ENCODE measurements around the gene FAM114A1. TPM values are rescaled to one million over a fixed set of nuclear protein-coding genes. Genes with fewer than 3 reads are reported as not detected.
"Not testable (repeated sequence)": the region's sequence is repeated elsewhere in the genome, so short reads cannot be mapped to it uniquely, and the experiment has no call there.

FAM114A1 gene
- total RNA-seq, 1 donor from 2014 or later = 105 TPM

DNA sequence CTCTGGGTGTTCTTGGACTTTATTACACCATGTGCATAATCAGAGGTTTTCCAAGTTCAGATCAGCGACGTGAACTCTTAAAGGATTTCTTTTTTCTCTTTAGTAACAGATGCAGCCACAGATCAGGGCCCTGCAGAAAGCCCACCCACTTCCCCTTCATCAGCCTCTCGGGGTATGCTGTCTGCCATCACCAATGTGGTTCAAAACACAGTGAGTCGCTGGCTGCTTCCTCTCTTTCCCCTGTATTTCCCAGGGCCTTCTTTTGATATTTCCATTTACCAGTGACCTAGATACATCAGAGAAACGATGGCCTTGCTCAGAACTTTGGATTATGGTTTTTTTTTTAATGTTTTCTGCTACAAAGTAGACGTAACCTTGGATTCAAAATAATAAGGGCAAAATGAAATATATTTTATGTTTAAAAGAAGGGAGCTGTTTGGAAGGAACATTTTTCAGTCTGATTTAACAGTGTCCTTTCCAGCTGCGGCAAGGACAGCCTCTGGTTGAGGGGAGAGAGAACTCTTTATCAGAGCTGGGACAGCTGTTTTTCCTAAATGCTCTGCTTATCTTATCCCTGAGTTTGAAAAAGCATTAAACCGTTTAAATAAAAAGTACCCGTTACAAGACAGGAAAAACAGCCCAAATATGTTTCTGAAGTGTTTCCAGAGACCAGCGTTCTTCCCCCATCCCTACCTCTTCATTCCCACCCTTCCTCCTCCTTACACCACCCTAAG lies 38.2 kb downstream of the FAM114A1 start:
- no peaks in the 10 kb centered on the region for H3K4me1 ChIP-seq
- H3K36me3 ChIP-seq = peaks cover 0 to 45% of the 10 kb centered on the region in 2 donors
- no peak overlapping the region for H3K4me3 ChIP-seq
- H3K27me3 ChIP-seq = no peaks in the 10 kb centered on the region
- no peak for DNase-seq (ENCODE audit: extremely low spot score in 2 of 2)
- TF ChIP-seq, protein P1, sequence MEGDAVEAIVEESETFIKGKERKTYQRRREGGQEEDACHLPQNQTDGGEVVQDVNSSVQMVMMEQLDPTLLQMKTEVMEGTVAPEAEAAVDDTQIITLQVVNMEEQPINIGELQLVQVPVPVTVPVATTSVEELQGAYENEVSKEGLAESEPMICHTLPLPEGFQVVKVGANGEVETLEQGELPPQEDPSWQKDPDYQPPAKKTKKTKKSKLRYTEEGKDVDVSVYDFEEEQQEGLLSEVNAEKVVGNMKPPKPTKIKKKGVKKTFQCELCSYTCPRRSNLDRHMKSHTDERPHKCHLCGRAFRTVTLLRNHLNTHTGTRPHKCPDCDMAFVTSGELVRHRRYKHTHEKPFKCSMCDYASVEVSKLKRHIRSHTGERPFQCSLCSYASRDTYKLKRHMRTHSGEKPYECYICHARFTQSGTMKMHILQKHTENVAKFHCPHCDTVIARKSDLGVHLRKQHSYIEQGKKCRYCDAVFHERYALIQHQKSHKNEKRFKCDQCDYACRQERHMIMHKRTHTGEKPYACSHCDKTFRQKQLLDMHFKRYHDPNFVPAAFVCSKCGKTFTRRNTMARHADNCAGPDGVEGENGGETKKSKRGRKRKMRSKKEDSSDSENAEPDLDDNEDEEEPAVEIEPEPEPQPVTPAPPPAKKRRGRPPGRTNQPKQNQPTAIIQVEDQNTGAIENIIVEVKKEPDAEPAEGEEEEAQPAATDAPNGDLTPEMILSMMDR (IDR thresholded peaks at IDR 0.05) = no peak
- TF ChIP-seq POLR2A (IDR thresholded peaks at IDR 0.05) = no peak
- no peak for TF ChIP-seq POLR2AphosphoS5 (IDR thresholded peaks at IDR 0.05; ENCODE audit: insufficient read depth in 1 of 2, low read depth in 1 of 2)
- no peaks in the 10 kb centered on the region for H3K9me3 ChIP-seq
- intact Hi-C loops (cut with DNase I) = no loop called here
- no peak overlapping the region for H3K27ac ChIP-seq

DNA sequence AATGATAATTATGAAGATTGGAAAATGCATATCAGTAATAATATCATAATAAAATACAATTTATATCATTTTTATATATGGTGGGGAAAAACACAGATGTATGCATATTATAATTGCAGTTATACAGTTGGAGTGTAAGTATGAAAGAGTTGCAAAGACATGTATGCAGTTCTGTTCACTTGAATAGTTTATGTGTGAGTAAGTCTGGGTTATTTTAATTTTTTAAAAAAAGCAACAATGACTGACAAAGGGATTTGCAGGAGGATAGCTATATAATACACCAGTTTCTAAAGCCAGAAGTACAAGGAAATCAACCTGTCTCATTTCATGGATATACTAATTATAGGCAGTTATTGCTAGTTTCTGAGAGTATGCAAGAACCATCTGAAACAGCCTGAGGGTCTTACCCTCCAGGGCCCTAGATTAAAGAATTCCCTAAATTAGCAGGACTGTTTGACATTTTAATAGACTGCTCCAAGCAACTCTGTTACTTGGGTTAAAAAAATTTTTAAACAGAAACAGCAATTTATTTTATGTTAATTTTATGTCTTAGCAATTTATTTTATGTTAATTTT lies 40.2 kb downstream of the FAM114A1 start:
- Histone ChIP-seq H3K36me3 (peaks cover 0 to 53% of the 10 kb centered on the region in 2 donors), H3K27me3 (no peaks in the 10 kb centered on the region), H3K4me3 (no peak overlapping the region), H3K4me1 (no peaks in the 10 kb centered on the region), H3K27ac (no peak overlapping the region), H3K9me3 (no peaks in the 10 kb centered on the region)
- no peak for DNase-seq (ENCODE audit: extremely low spot score in 2 of 2)
- TF ChIP-seq, protein P1 (IDR thresholded peaks at IDR 0.05) = no peak
- TF ChIP-seq POLR2A (IDR thresholded peaks at IDR 0.05) (no peak), POLR2AphosphoS5 (IDR thresholded peaks at IDR 0.05; ENCODE audit: insufficient read depth in 1 of 2, low read depth in 1 of 2) (no peak)
- intact Hi-C loops (cut with DNase I) = no loop called here

DNA sequence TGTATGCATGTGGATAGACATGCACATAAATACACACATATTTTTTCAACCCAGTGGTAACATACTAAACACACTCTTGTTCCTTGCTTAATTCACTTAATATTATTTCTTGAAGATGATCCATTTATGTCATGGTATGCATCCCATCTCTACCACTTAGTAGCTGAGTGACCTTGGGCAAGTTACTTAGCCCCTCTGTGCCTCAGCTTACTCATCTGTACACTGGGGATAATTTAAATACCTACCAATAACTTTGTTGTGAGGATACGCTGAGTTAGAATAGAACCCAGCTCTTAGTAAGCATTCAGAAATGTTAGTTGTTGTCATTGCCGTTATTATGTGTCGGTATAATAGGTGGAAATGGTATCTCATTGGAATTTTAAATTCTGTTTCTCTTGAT lies 41.4 kb downstream of the FAM114A1 start:
- Histone ChIP-seq H3K4me3 (no peak overlapping the region), H3K27ac (no peak overlapping the region), H3K4me1 (no peaks in the 10 kb centered on the region), H3K27me3 (no peaks in the 10 kb centered on the region), H3K36me3 (peaks cover 0 to 62% of the 10 kb centered on the region in 2 donors), H3K9me3 (no peaks in the 10 kb centered on the region)
- intact Hi-C loops (cut with DNase I) = no loop called here
- TF ChIP-seq POLR2AphosphoS5 (IDR thresholded peaks at IDR 0.05; ENCODE audit: insufficient read depth in 1 of 2, low read depth in 1 of 2) (no peak), POLR2A (IDR thresholded peaks at IDR 0.05) (no peak)
- TF ChIP-seq, protein P1 (IDR thresholded peaks at IDR 0.05) = no peak
- no peak for DNase-seq (ENCODE audit: extremely low spot score in 2 of 2)

DNA sequence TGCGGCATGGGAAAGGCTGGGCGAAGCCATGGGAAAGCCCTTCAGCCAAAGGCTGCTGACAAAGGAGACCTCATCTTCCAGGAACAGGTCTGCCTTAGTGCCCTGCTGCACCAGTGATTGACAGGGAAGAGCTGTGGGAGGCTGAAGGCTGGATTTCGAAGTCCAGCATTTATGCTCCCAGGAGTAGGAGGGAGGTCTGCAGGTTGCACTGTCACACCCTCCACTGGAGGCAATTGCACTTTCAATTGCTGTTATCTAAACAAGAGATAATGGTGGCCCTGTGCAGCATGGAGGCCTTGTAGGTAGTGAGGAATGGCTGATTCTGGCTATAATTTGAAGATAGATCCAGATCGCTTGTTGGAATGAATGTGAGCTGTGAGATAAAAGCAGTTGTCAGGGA lies 43.7 kb downstream of the FAM114A1 start:
- H3K4me3 ChIP-seq = no peak overlapping the region
- TF ChIP-seq POLR2A (IDR thresholded peaks at IDR 0.05) (no peak), POLR2AphosphoS5 (IDR thresholded peaks at IDR 0.05; ENCODE audit: insufficient read depth in 1 of 2, low read depth in 1 of 2) (no peak)
- TF ChIP-seq, protein P1 (IDR thresholded peaks at IDR 0.05) = no peak
- intact Hi-C loops (cut with DNase I) = no loop called here
- H3K36me3 ChIP-seq = peaks cover 0 to 76% of the 10 kb centered on the region in 2 donors
- no peaks in the 10 kb centered on the region for H3K4me1 ChIP-seq
- no peak overlapping the region for H3K27ac ChIP-seq
- no peaks in the 10 kb centered on the region for H3K27me3 ChIP-seq
- no peaks in the 10 kb centered on the region for H3K9me3 ChIP-seq
- no peak for DNase-seq (ENCODE audit: extremely low spot score in 2 of 2)

DNA sequence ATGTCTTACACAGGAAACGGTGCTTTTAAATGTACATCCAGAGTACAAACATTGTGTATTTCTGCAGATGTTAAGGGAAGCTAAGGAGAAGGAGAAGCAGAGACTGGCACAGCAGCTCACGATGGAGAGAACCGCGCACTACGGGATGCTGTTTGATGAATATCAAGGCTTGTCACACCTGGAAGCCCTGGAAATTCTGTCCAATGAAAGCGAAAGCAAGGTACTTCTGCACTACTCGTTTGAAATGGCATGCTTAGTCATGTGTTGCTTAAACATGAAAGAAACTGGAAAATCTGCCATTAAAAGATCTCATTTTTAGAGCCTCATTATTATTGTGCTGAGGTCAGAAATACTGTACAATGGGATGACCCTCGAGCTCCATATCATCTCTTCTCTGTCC lies 47.2 kb downstream of the FAM114A1 start:
- Histone ChIP-seq H3K4me3 (no peak overlapping the region), H3K9me3 (no peaks in the 10 kb centered on the region), H3K36me3 (peaks cover 0 to 73% of the 10 kb centered on the region in 2 donors), H3K27me3 (no peaks in the 10 kb centered on the region), H3K4me1 (no peaks in the 10 kb centered on the region), H3K27ac (no peak overlapping the region)
- intact Hi-C loops (cut with DNase I) = no loop called here
- TF ChIP-seq POLR2A (IDR thresholded peaks at IDR 0.05) (no peak), POLR2AphosphoS5 (IDR thresholded peaks at IDR 0.05; ENCODE audit: insufficient read depth in 1 of 2, low read depth in 1 of 2) (no peak)
- TF ChIP-seq, protein P1 (IDR thresholded peaks at IDR 0.05) = no peak
- DNase-seq (ENCODE audit: extremely low spot score in 2 of 2) = no peak

DNA sequence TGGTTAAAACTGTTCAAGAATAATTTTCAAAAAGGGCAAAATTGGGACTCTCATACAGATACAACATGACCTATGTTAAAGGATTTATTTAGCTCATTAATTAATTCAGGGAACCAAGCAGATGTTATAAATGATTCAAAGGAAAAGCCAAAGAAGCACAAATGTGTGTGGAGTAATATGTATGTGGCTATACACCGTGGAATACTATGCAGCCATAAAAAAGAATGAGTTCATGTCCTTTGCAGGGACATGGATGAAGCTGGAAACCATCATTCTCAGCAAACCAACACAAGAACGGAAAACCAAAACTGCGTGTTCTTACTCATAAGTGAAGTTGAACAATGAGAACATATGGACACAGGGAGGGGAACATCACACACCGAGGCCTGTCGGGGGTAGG lies 48.7 kb downstream of the FAM114A1 start:
- H3K9me3 ChIP-seq; DNase-seq (ENCODE audit: extremely low spot score in 2 of 2); H3K4me3 ChIP-seq; H3K27me3 ChIP-seq; H3K4me1 ChIP-seq; intact Hi-C loops (cut with DNase I); H3K27ac ChIP-seq: not testable (repeated sequence)
- H3K36me3 ChIP-seq = peaks cover 0 to 68% of the 10 kb centered on the region in 2 donors
